ENCODE data around the gene SPIRE2. TPM values are rescaled to one million over a fixed set of nuclear protein-coding genes. Genes with fewer than 3 reads are reported as not detected.

Gene SPIRE2
- total RNA-seq, 4 donors from 2014 or later = 1.1 to 5.1 (median 3.0) TPM

GRCh38 chr16:89917773-89918452 is 89.6 kb downstream of the SPIRE2 start:
- no peak for TF ChIP-seq CTCF (IDR thresholded peaks at IDR 0.05; ENCODE audit: low read depth)

- TF ChIP-seq CTCF (IDR thresholded peaks at IDR 0.05; ENCODE audit: low read depth) = no peak
These were observed 90.4 kb downstream of the SPIRE2 start, which contains the start of gene MC1R for GRCh38 chr16:89918453-89919347. TSS of gene MC1R (plus strand) at chr16:89918862. CDS start at chr16:89919259, 397 bp downstream.

- TF ChIP-seq CTCF (IDR thresholded peaks at IDR 0.05; ENCODE audit: low read depth) = no peak
These were observed 91.5 kb downstream of the SPIRE2 start for GRCh38 chr16:89919535-89920406.

- no peak for TF ChIP-seq CTCF (IDR thresholded peaks at IDR 0.05; ENCODE audit: low read depth)
These were observed 92.4 kb downstream of the SPIRE2 start for GRCh38 chr16:89920723-89921122.

Other genes starting within 250 kb of the SPIRE2 start
- 1 to 10 TPM in 1 of 4 donors, not detected in 3; 2.3 TPM for gene DPEP1, start 214.8 kb upstream of the SPIRE2 start, total RNA-seq
- 10 to 100 TPM; 40.4 to 64.3 (median 50.3) TPM for gene CHMP1A, start 170.8 kb upstream of the SPIRE2 start, total RNA-seq
- gene SPATA33, start 170.6 kb upstream of the SPIRE2 start, total RNA-seq = 1 to 10 TPM; 2.5 to 7.0 (median 5.4) TPM
- gene CDK10, start 141.8 kb upstream of the SPIRE2 start, total RNA-seq = 10 to 100 TPM; 15.0 to 38.4 (median 29.0) TPM
- 10 to 100 TPM in 2 of 4 donors, 1 to 10 TPM in 2; 7.7 to 10.7 (median 9.4) TPM for gene SPATA2L, start 126.8 kb upstream of the SPIRE2 start, total RNA-seq
- 10 to 100 TPM in 1 of 4 donors, 1 to 10 TPM in 3; 1.5 to 10.5 (median 3.6) TPM for gene VPS9D1, start 107.6 kb upstream of the SPIRE2 start, total RNA-seq
- gene ZNF276, start 106.9 kb upstream of the SPIRE2 start, total RNA-seq = 10 to 100 TPM; 10.9 to 39.6 (median 22.2) TPM
- 1 to 10 TPM; 2.1 to 9.5 (median 3.7) TPM for gene FANCA, start 11.8 kb upstream of the SPIRE2 start, total RNA-seq
- 100 to 1,000 TPM; 147 to 240 (median 148) TPM for gene TCF25, start 45.1 kb downstream of the SPIRE2 start, total RNA-seq
- 1 to 10 TPM in 3 of 4 donors, under 1 TPM in 1; 0.98 to 5.3 (median 3.8) TPM for gene MC1R, start 90.4 kb downstream of the SPIRE2 start, total RNA-seq
- gene TUBB3, start 94.9 kb downstream of the SPIRE2 start, total RNA-seq = 1 to 10 TPM in 2 of 4 donors, not detected in 2; 1.8 to 7.0 TPM
- 10 to 100 TPM; 45.7 to 95.4 (median 74.2) TPM for gene DEF8, start 120.3 kb downstream of the SPIRE2 start, total RNA-seq
- 1 to 10 TPM in 2 of 4 donors, not detected in 2; 1.3 to 1.4 TPM for gene DBNDD1, start 191.0 kb downstream of the SPIRE2 start, total RNA-seq
- not detected for gene PRDM7, start 248.9 kb downstream of the SPIRE2 start, total RNA-seq